Loucy (cell line): ENCODE data around the gene CA7.

Experiments used
- H2AFZ ChIP-seq: fragments of 200-600 bp; sonication (generic); 2 replicates; pipeline ENCODE4 v1.6.0; 2016; ENCODE audit warnings: antibody characterized with exemption, mild to moderate bottlenecking, low read length, moderate library complexity
- H3F3A ChIP-seq: fragments of 200-600 bp; 2 replicates; pipeline ENCODE4 v1.6.0; 2016; ENCODE audit warnings: antibody characterized with exemption, low read depth, mild to moderate bottlenecking
- H3K27me3 ChIP-seq: fragments of 200-600 bp; sonication (generic); 2 replicates; pipeline ENCODE4 v1.6.1; 2014; ENCODE audit warnings: low read length, mild to moderate bottlenecking; ENCODE audit not compliant: insufficient read depth, poor library complexity, severe bottlenecking
- H3K36me3 ChIP-seq: fragments of 200-600 bp; sonication (generic); 2 replicates; pipeline ENCODE4 v1.6.1; 2016; ENCODE audit warnings: low read length; ENCODE audit not compliant: insufficient read depth
- H3K4me1 ChIP-seq: fragments of 200-600 bp; sonication (generic); 2 replicates; pipeline ENCODE4 v1.5.1; 2014; ENCODE audit warnings: low read length, mild to moderate bottlenecking; ENCODE audit not compliant: insufficient read depth, poor library complexity, severe bottlenecking
- H3K4me2 ChIP-seq: fragments of 200-600 bp; sonication (generic); 2 replicates; pipeline ENCODE4 v1.6.0; 2014; ENCODE audit warnings: antibody characterized with exemption, low read length, low read depth, mild to moderate bottlenecking; ENCODE audit not compliant: poor library complexity, severe bottlenecking
- H3K4me3 ChIP-seq: fragments of 200-600 bp; sonication (generic); 2 replicates; pipeline ENCODE4 v1.5.1; 2014; ENCODE audit warnings: low read length, mild to moderate bottlenecking, mixed read lengths; ENCODE audit not compliant: poor library complexity, severe bottlenecking
- H3K79me2 ChIP-seq: fragments of 200-600 bp; sonication (generic); 2 replicates; pipeline ENCODE4 v1.6.1; 2014; ENCODE audit warnings: low read length; ENCODE audit not compliant: insufficient read depth
- H3K9ac ChIP-seq: fragments of 200-600 bp; sonication (generic); 2 replicates; pipeline ENCODE4 v1.6.0; 2014; ENCODE audit warnings: mild to moderate bottlenecking, low read depth, low read length, moderate library complexity; ENCODE audit not compliant: poor library complexity, severe bottlenecking
- H3K9me2 ChIP-seq: fragments of 200-600 bp; sonication (generic); replicated peaks from 2 replicates; pipeline ENCODE4 v1.6.1; 2016; ENCODE audit warnings: low read depth, low read length, mixed read lengths
- H3K9me3 ChIP-seq: fragments of 200-600 bp; sonication (generic); 2 replicates; pipeline ENCODE4 v1.6.1; 2014; ENCODE audit warnings: mild to moderate bottlenecking, antibody characterized with exemption, low read length, low read depth; ENCODE audit not compliant: insufficient read depth
- H4K20me1 ChIP-seq: fragments of 200-600 bp; sonication (generic); 2 replicates; pipeline ENCODE4 v1.6.0; 2014; ENCODE audit warnings: antibody characterized with exemption, low read length, mild to moderate bottlenecking; ENCODE audit not compliant: insufficient read depth, poor library complexity, severe bottlenecking
- CTCF ChIP-seq: fragments of 200-600 bp; sonication (generic); conservative IDR thresholded peaks from 2 replicates; pipeline ENCODE4 v1.5.1; 2014; ENCODE audit warnings: mild to moderate bottlenecking, antibody characterized with exemption, low read length
- EZH2phosphoT487 ChIP-seq: fragments of 200-600 bp; IDR thresholded peaks from 2 replicates; pipeline ENCODE4 v1.6.1; 2018; ENCODE audit warnings: antibody characterized with exemption, mild to moderate bottlenecking, moderate library complexity, borderline replicate concordance

CA7 gene

GRCh38 chr16:66841366-66841765 is 2.8 kb upstream of the CA7 start:
- no peak overlapping the region for H3K9ac ChIP-seq
- no peak overlapping the region for H3K4me2 ChIP-seq

GRCh38 chr16:66842765-66843164 is 1.4 kb upstream of the CA7 start:
- Histone ChIP-seq H3K9me2 (no peaks in the 10 kb centered on the region), H3K79me2 (no peaks in the 10 kb centered on the region), H3K9me3 (no peaks in the 10 kb centered on the region), H3K36me3 (no peaks in the 10 kb centered on the region), H3K27me3 (no peaks in the 10 kb centered on the region), H3F3A (no peaks in the 10 kb centered on the region), H3K4me3 (no peak overlapping the region), H3K4me1 (no peaks in the 10 kb centered on the region), H3K4me2 (no peak overlapping the region), H3K9ac (no peak overlapping the region), H4K20me1 (no peaks in the 10 kb centered on the region), H2AFZ (no peak overlapping the region)
- TF ChIP-seq EZH2phosphoT487 (no peak), CTCF (no peak)

More at GRCh38 chr16:66841366-66841765, 2.8 kb upstream of the CA7 start:
- Histone ChIP-seq H3K79me2 (no peaks in the 10 kb centered on the region), H3K36me3 (no peaks in the 10 kb centered on the region), H3K9me3 (no peaks in the 10 kb centered on the region), H3K4me1 (no peaks in the 10 kb centered on the region), H3K27me3 (no peaks in the 10 kb centered on the region), H4K20me1 (no peaks in the 10 kb centered on the region), H3K4me3 (no peak overlapping the region), H2AFZ (no peak overlapping the region), H3F3A (no peaks in the 10 kb centered on the region), H3K9me2 (no peaks in the 10 kb centered on the region)
- TF ChIP-seq EZH2phosphoT487 = no peak

GRCh38 chr16:66843191-66843590 is 1.0 kb upstream of the CA7 start:
- Histone ChIP-seq H3F3A (no peaks in the 10 kb centered on the region), H3K9ac (no peak overlapping the region), H3K4me3 (no peak overlapping the region), H3K9me3 (no peaks in the 10 kb centered on the region), H2AFZ (no peak overlapping the region), H3K9me2 (no peaks in the 10 kb centered on the region), H3K36me3 (no peaks in the 10 kb centered on the region), H4K20me1 (no peaks in the 10 kb centered on the region), H3K27me3 (no peaks in the 10 kb centered on the region), H3K4me1 (no peaks in the 10 kb centered on the region), H3K79me2 (no peaks in the 10 kb centered on the region), H3K4me2 (no peak overlapping the region)
- no peak for TF ChIP-seq EZH2phosphoT487
- TF ChIP-seq CTCF = no peak

GRCh38 chr16:66844009-66844341 is 239 bp upstream of the CA7 start:
- H3K9me2 ChIP-seq = no peaks in the 10 kb centered on the region
- H3K79me2 ChIP-seq = no peaks in the 10 kb centered on the region
- H3F3A ChIP-seq = no peaks in the 10 kb centered on the region
- H3K9me3 ChIP-seq = no peaks in the 10 kb centered on the region
- no peaks in the 10 kb centered on the region for H3K27me3 ChIP-seq
- no peak for TF ChIP-seq CTCF
- no peak for TF ChIP-seq EZH2phosphoT487
- H3K4me2 ChIP-seq = no peak overlapping the region
- no peaks in the 10 kb centered on the region for H3K36me3 ChIP-seq
- no peak overlapping the region for H2AFZ ChIP-seq
- H4K20me1 ChIP-seq = no peaks in the 10 kb centered on the region
- H3K4me3 ChIP-seq = no peak overlapping the region
- H3K9ac ChIP-seq = no peak overlapping the region
- no peaks in the 10 kb centered on the region for H3K4me1 ChIP-seq
